Thyroid gland (tissue), 4 donors: ENCODE measurements around the gene NRP2. TPM values are rescaled to one million over a fixed set of nuclear protein-coding genes. Genes with fewer than 3 reads are reported as not detected.

ENCODE experiments used
- DNase-seq, 2 donors: peaks; one replicate each; pipeline ENCODE4 v3.0.0-alpha.2; 2019
- H3K27ac ChIP-seq, 3 donors: fragments of 200-600 bp; sonication (generic); 1 replicate in 2 of 3; 2 replicates in 1 of 3; pipeline ENCODE4 v1.5.1; 2016 to 2019; ENCODE audit warnings: mild to moderate bottlenecking in 1 of 3, moderate library complexity in 1 of 3
- H3K27me3 ChIP-seq: fragments of 200-600 bp; sonication (generic); one replicate; pipeline ENCODE4 v1.5.1; 2019
- H3K36me3 ChIP-seq, 2 donors: fragments of 200-600 bp; sonication (generic); one replicate each; pipeline ENCODE4 v1.5.1; 2016 to 2019
- H3K4me1 ChIP-seq, 2 donors: fragments of 200-600 bp; sonication (generic); one replicate each; pipeline ENCODE4 v1.5.1; 2017 to 2019
- H3K4me3 ChIP-seq, 3 donors: fragments of 200-600 bp; sonication (generic); replicated peaks in 1 of 3; 1 replicate in 2 of 3; 2 replicates in 1 of 3; pipeline ENCODE4 v1.5.1; 2016; ENCODE audit warnings: mild to moderate bottlenecking in 1 of 3
- H3K9me3 ChIP-seq: fragments of 200-600 bp; sonication (generic); one replicate; pipeline ENCODE4 v1.5.1; 2017
- CTCF ChIP-seq, 6 experiments: fragments of 200-600 bp in 3 of 6; fragments of 450-650 bp in 3 of 6; sonication (generic) in 3 of 6; IDR thresholded peaks; one replicate each; pipeline ENCODE4 v1.5.1; 2016 to 2019; ENCODE audit warnings: antibody characterized with exemption in 6 of 6, mild to moderate bottlenecking in 2 of 6, inconsistent platforms in 1 of 6, moderate library complexity in 1 of 6
- POLR2A ChIP-seq, 2 donors: fragments of 450-650 bp; IDR thresholded peaks; one replicate each; pipeline ENCODE4 v1.6.1; 2017; ENCODE audit warnings: antibody characterized with exemption in 2 of 2, mild to moderate bottlenecking in 2 of 2, moderate library complexity in 1 of 2
- WGBS, 2 donors: methylation state at CpG; one replicate each; pipeline ENCODE4 v1.1.5; 2017; 5-methylcytosine and 5-hydroxymethylcytosine counted together
- intact Hi-C: fragments of 100-400 bp; cut with DNase I; formaldehyde crosslinking; loops from one replicate; pipeline ENCODE4 v1.15.1; 2023
- total RNA-seq, 4 donors: library from RNA; depleted of rRNA; stranded (reverse); fragments of >200 nt; gene quantifications; one replicate each; pipeline ENCODE4 v1.2.3, GENCODE V29; 2016

The NRP2 gene
- total RNA-seq, 4 donors from 2014 or later, result 29.3 to 62.5 (median 41.6) TPM

GRCh38 chr2:205807758-205808157, 125.5 kb downstream of the NRP2 start:
- intact Hi-C loops, result no loop called here
- no peaks in the 10 kb centered on the region for H3K36me3 ChIP-seq
- H3K4me1 ChIP-seq, result no peaks in the 10 kb centered on the region
- H3K9me3 ChIP-seq, result no peaks in the 10 kb centered on the region
- no peak overlapping the region for H3K27ac ChIP-seq
- WGBS, 2 donors, result 86 to 88% methylated on average over 6 of the region's 6 CpGs
- no peak overlapping the region for H3K4me3 ChIP-seq
- no peaks in the 10 kb centered on the region for H3K27me3 ChIP-seq
- DNase-seq, result no peak
- TF ChIP-seq CTCF (IDR thresholded peaks at IDR 0.05) (no peak), POLR2A (IDR thresholded peaks at IDR 0.05) (no peak)

- Histone ChIP-seq H3K27me3 (no peaks in the 10 kb centered on the region), H3K4me3 (no peak overlapping the region), H3K9me3 (no peaks in the 10 kb centered on the region), H3K4me1 (no peaks in the 10 kb centered on the region), H3K36me3 (no peaks in the 10 kb centered on the region), H3K27ac (no peak overlapping the region)
- 80 to 81% methylated on average over 6 to 7 of the region's 7 CpGs for WGBS, 2 donors
- DNase-seq, result no peak
- intact Hi-C loops, result no loop called here
- TF ChIP-seq CTCF (IDR thresholded peaks at IDR 0.05), result no peak
- TF ChIP-seq POLR2A (IDR thresholded peaks at IDR 0.05), result no peak
These were observed 126.3 kb downstream of the NRP2 start for GRCh38 chr2:205808486-205809121.

GRCh38 chr2:205811387-205811786, 129.1 kb downstream of the NRP2 start:
- WGBS, 2 donors, result 82 to 89% methylated on average over 1 of the region's 1 CpG
- Histone ChIP-seq H3K4me3 (no peak overlapping the region), H3K36me3 (no peaks in the 10 kb centered on the region), H3K27ac (no peak overlapping the region), H3K4me1 (no peaks in the 10 kb centered on the region), H3K9me3 (no peaks in the 10 kb centered on the region), H3K27me3 (no peaks in the 10 kb centered on the region)
- TF ChIP-seq POLR2A (IDR thresholded peaks at IDR 0.05) (no peak), CTCF (IDR thresholded peaks at IDR 0.05) (no peak)
- intact Hi-C loops, result no loop called here
- no peak for DNase-seq

- Histone ChIP-seq H3K27ac (no peak overlapping the region), H3K36me3 (no peaks in the 10 kb centered on the region), H3K4me3 (no peak overlapping the region), H3K9me3 (no peaks in the 10 kb centered on the region), H3K4me1 (no peaks in the 10 kb centered on the region), H3K27me3 (no peaks in the 10 kb centered on the region)
- TF ChIP-seq CTCF (IDR thresholded peaks at IDR 0.05) (no peak), POLR2A (IDR thresholded peaks at IDR 0.05) (no peak)
- DNase-seq, result no peak
- intact Hi-C loops, result no loop called here
- 89 to 95% methylated on average over 1 of the region's 1 CpG for WGBS, 2 donors
These were observed 131.7 kb downstream of the NRP2 start for GRCh38 chr2:205814039-205814364.

GRCh38 chr2:205815673-205816072, 133.4 kb downstream of the NRP2 start:
- Histone ChIP-seq H3K4me1 (no peaks in the 10 kb centered on the region), H3K4me3 (no peak overlapping the region), H3K36me3 (no peaks in the 10 kb centered on the region), H3K27me3 (no peaks in the 10 kb centered on the region), H3K27ac (no peak overlapping the region), H3K9me3 (no peaks in the 10 kb centered on the region)
- WGBS, 2 donors, result 81 to 84% methylated on average over 3 of the region's 3 CpGs
- intact Hi-C loops, result no loop called here
- no peak for TF ChIP-seq CTCF (IDR thresholded peaks at IDR 0.05)
- TF ChIP-seq POLR2A (IDR thresholded peaks at IDR 0.05), result no peak
- DNase-seq, result no peak
